Measurements from ENCODE around the gene PIPOX. TPM values are rescaled to one million over a fixed set of nuclear protein-coding genes. Genes with fewer than 3 reads are reported as not detected.

PIPOX gene
- total and polyA plus RNA-seq, 2 donors (not counting 1 experiment from before 2014, with no cell fraction given): 0.20 to 0.83 TPM

- H3K9ac ChIP-seq (ENCODE audit: insufficient read depth, low read length): no peak overlapping the region
- H3K27ac ChIP-seq (ENCODE audit: insufficient read depth, low read length): no peak overlapping the region
- peaks cover 25% of the 10 kb centered on the region for H3K27me3 ChIP-seq (ENCODE audit: control insufficient read depth, insufficient read depth, low read length)
- no peaks in the 10 kb centered on the region for H3K36me3 ChIP-seq (ENCODE audit: control insufficient read depth, insufficient read depth, low read length)
- H3K4me2 ChIP-seq (ENCODE audit: extremely low read depth, insufficient read depth, low read length): no peak overlapping the region
- DNase-seq (ENCODE audit: low read depth in 2 of 2): no peak
- H4K20me1 ChIP-seq (ENCODE audit: control insufficient read depth, extremely low read depth, insufficient read depth, low read length): no peaks in the 10 kb centered on the region
- H3K4me3 ChIP-seq (replicated peaks in 1 of 4; ENCODE audit: control extremely low read depth in 1 of 4, insufficient read depth in 1 of 4, low read depth in 3 of 4, low read length in 4 of 4): no peak overlapping the region
- TF ChIP-seq CTCF (conservative IDR thresholded peaks at IDR 0.05 in 1 of 2, IDR thresholded peaks at IDR 0.05 in 1 of 2; ENCODE audit: low read depth in 1 of 2, low read length in 2 of 2) (no peak), EZH2 (IDR thresholded peaks at IDR 0.05; ENCODE audit: low read length, missing control alignments) (no peak)
- no peak overlapping the region for H2AFZ ChIP-seq (ENCODE audit: low read length)
- H3K9me3 ChIP-seq (ENCODE audit: control insufficient read depth, insufficient read depth, low read depth, low read length): no peaks in the 10 kb centered on the region
- H3K4me1 ChIP-seq (ENCODE audit: control insufficient read depth, extremely low read depth, insufficient read depth, low read length): no peaks in the 10 kb centered on the region
- H3K79me2 ChIP-seq (ENCODE audit: control insufficient read depth, insufficient read depth, low read length): no peaks in the 10 kb centered on the region
Observed at GRCh38 chr17:29041091-29041490, 1.9 kb upstream of the PIPOX start.

GRCh38 chr17:29041571-29041970 lies 1.4 kb upstream of the PIPOX start:
- H3K27ac ChIP-seq (ENCODE audit: insufficient read depth, low read length): no peak overlapping the region
- H3K79me2 ChIP-seq (ENCODE audit: control insufficient read depth, insufficient read depth, low read length): no peaks in the 10 kb centered on the region
- TF ChIP-seq EZH2 (IDR thresholded peaks at IDR 0.05; ENCODE audit: low read length, missing control alignments): no peak
- TF ChIP-seq CTCF (conservative IDR thresholded peaks at IDR 0.05 in 1 of 2, IDR thresholded peaks at IDR 0.05 in 1 of 2; ENCODE audit: low read depth in 1 of 2, low read length in 2 of 2): no peak
- no peak overlapping the region for H3K9ac ChIP-seq (ENCODE audit: insufficient read depth, low read length)
- no peaks in the 10 kb centered on the region for H4K20me1 ChIP-seq (ENCODE audit: control insufficient read depth, extremely low read depth, insufficient read depth, low read length)
- no peak overlapping the region for H2AFZ ChIP-seq (ENCODE audit: low read length)
- no peaks in the 10 kb centered on the region for H3K36me3 ChIP-seq (ENCODE audit: control insufficient read depth, insufficient read depth, low read length)
- no peaks in the 10 kb centered on the region for H3K4me1 ChIP-seq (ENCODE audit: control insufficient read depth, extremely low read depth, insufficient read depth, low read length)
- DNase-seq (ENCODE audit: low read depth in 2 of 2): no peak
- H3K9me3 ChIP-seq (ENCODE audit: control insufficient read depth, insufficient read depth, low read depth, low read length): no peaks in the 10 kb centered on the region
- no peak overlapping the region for H3K4me2 ChIP-seq (ENCODE audit: extremely low read depth, insufficient read depth, low read length)
- no peak overlapping the region for H3K4me3 ChIP-seq (replicated peaks in 1 of 4; ENCODE audit: control extremely low read depth in 1 of 4, insufficient read depth in 1 of 4, low read depth in 3 of 4, low read length in 4 of 4)
- peaks cover 21% of the 10 kb centered on the region for H3K27me3 ChIP-seq (ENCODE audit: control insufficient read depth, insufficient read depth, low read length)

- Histone ChIP-seq H3K4me3 (replicated peaks in 1 of 4; ENCODE audit: control extremely low read depth in 1 of 4, insufficient read depth in 1 of 4, low read depth in 3 of 4, low read length in 4 of 4) (peak overlapping the region in 1 of 4 experiments; percentile 4), H3K9me3 (ENCODE audit: control insufficient read depth, insufficient read depth, low read depth, low read length) (no peaks in the 10 kb centered on the region), H4K20me1 (ENCODE audit: control insufficient read depth, extremely low read depth, insufficient read depth, low read length) (no peaks in the 10 kb centered on the region), H3K4me1 (ENCODE audit: control insufficient read depth, extremely low read depth, insufficient read depth, low read length) (no peaks in the 10 kb centered on the region), H3K9ac (ENCODE audit: insufficient read depth, low read length) (no peak overlapping the region), H3K79me2 (ENCODE audit: control insufficient read depth, insufficient read depth, low read length) (no peaks in the 10 kb centered on the region), H3K36me3 (ENCODE audit: control insufficient read depth, insufficient read depth, low read length) (no peaks in the 10 kb centered on the region), H2AFZ (ENCODE audit: low read length) (no peak overlapping the region), H3K27me3 (ENCODE audit: control insufficient read depth, insufficient read depth, low read length) (peaks cover 15% of the 10 kb centered on the region), H3K4me2 (ENCODE audit: extremely low read depth, insufficient read depth, low read length) (no peak overlapping the region), H3K27ac (ENCODE audit: insufficient read depth, low read length) (no peak overlapping the region)
- no peak for DNase-seq (ENCODE audit: low read depth in 2 of 2)
- TF ChIP-seq CTCF (conservative IDR thresholded peaks at IDR 0.05 in 1 of 2, IDR thresholded peaks at IDR 0.05 in 1 of 2; ENCODE audit: low read depth in 1 of 2, low read length in 2 of 2) (no peak), EZH2 (IDR thresholded peaks at IDR 0.05; ENCODE audit: low read length, missing control alignments) (no peak)
Observed at GRCh38 chr17:29042026-29042678, 789 bp upstream of the PIPOX start.

All from fibroblast of lung (primary cell).